Fibroblast of gingiva (primary cell): ENCODE measurements around the gene SIRPA.

Experiments used
- DNase-seq: peaks from one replicate; pipeline ENCODE4 v3.0.0-alpha.2; 2011; ENCODE audit warnings: low read depth

SIRPA gene

GRCh38 chr20:1870792-1871550, 24.2 kb upstream of the SIRPA start:
- DNase-seq = no peak

DNA sequence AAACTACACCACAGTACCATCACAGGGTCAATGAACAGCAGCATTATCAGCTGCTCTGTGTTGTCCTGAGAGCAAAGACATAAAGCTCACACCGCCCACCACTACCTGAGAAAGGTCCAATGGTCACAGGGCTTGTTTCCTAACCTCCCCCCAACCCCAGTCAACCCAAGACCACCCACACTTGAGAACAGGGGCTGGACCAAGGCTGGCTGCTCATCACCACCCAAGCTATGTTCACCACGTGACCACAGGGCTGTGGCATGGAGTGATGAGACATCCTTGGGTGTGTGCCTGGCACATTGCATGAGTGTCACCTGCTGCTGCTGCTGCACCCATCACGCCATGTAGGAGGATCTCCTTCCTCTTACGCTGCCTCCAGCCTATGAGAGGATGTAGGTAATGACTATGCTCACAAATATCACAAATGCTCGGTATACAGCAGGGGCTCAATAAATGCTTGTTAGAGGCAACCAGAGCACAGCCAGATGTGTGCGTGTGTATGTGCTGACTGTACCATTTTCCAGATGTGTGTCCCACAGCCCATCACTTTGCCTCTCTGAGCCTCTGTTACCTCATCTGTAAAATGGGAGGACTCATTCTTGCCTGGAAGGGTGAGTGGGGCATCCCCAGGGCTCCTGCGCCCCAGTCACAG, 23.3 kb upstream of the SIRPA start:
- no peak for DNase-seq

- DNase-seq = no peak
These were observed 22.6 kb upstream of the SIRPA start for GRCh38 chr20:1872459-1873097.

GRCh38 chr20:1874450-1875182, 20.6 kb upstream of the SIRPA start:
- no peak for DNase-seq

- no peak for DNase-seq
These were observed 20.0 kb upstream of the SIRPA start for GRCh38 chr20:1875183-1875554.

- DNase-seq = no peak
These were observed 19.4 kb upstream of the SIRPA start for GRCh38 chr20:1875762-1876161.

GRCh38 chr20:1876217-1876921, 18.8 kb upstream of the SIRPA start:
- no peak for DNase-seq

DNA sequence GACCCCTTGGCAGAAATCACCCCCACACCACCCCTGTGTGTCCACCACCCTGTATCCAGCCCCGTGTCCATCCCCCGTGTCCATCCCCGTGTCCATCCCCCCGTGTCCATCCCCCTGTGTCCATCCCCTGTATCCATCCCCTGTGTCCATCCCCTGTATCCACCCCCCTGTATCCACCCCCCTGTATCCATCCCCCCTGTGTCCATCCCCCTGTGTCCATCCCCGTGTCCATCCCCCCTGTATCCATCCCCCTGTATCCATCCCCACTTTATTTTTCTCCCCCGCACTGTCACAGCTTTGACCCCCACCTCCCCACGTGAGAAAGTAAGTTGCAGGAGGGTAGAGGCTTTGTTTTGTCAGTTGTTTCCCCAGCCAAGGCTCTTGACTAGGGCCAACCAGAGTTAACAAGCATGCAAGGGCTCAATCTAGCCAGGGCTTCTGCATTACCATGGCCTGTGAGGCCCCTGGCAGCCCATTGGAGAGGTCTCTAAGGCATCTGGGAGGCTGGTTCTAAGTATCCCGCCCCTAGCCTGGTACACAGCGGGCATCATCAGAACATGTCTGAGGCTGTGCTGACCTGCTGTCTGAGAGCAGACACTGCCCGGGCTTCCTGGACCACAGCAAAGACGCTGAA, 18.1 kb upstream of the SIRPA start:
- DNase-seq = peak; percentile 20

DNA sequence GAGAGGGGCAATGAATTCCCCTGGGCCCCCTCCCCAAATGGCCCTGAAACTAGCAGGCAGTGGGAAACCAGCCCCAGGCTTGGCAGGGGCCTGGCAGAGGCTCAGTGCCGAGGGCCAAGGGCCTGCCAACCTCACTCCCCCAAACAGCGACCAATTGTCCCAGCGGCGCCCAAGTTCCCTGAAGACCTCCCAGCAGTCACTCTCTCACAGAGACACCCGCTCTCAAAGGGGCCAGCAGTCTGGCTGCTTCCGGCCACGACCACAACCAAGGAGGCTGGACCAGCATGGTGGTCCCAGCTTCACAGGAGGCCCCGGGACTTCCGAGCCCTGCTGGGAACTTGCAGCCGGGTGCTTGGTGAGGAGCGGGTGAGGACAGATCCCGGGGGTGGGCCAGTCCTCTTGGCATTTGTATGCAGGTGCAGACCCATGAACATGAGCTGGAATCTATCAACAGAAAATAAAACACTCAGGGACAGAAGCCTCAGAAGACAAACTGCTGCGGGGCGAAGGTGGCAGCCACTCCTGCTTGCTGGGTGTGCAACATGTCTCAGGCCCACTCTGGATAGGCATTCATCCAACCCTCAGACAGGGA, 17.5 kb upstream of the SIRPA start:
- DNase-seq = no peak

- DNase-seq = no peak
These were observed 15.8 kb upstream of the SIRPA start for GRCh38 chr20:1879369-1879768.

DNA sequence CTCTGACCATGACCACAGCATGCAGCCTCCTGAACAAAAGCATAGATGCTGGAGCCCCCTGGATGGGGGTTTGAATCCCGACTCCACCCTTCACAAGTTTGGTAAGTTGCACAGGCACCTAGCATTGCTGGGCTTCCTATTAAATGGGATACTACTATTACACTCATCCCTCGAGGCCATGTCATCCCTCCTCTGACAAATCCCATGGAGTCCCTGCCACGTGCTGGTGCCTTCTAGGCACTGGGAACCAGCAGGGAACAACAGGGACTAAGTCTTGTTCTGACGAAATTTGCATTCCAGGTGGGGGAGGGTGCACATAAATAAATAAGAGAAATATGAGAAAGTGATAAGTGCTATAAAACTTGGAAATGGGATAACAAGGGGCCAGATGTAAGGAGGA, 15.3 kb upstream of the SIRPA start:
- DNase-seq = no peak

- no peak for DNase-seq
These were observed 14.5 kb upstream of the SIRPA start for GRCh38 chr20:1880529-1881239.

DNA sequence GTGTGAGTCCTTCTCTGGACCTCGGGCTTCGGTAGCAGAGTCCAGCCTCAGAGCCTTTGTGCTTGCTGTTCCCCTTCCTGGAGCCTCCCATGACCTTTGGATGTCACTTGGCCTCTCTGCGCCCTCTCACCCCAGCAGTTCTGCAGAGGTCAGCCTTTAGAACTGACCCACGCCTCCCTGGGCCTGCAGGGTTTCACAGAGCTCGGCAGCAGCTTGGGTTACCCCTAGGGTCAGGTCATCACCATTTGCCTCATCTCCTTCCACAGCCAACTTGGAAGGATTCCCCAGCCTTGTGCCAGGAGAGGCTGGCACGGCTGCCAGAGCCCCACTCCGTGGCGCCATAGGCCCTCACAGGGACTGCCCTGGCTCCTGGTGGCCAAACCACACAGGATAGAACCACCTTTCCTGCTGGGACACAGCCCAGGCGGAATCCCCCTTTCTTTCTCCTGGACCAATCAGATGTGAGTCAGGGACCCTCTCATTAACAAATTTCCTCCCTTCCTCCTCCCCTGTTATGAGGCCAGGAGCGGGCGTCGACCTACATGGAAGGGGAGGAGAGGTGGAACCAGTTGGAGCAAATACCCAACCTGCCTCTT, 13.9 kb upstream of the SIRPA start:
- no peak for DNase-seq

GRCh38 chr20:1882026-1882425, 13.2 kb upstream of the SIRPA start:
- DNase-seq = no peak

- no peak for DNase-seq
These were observed 11.2 kb upstream of the SIRPA start for GRCh38 chr20:1883986-1884385.

DNA sequence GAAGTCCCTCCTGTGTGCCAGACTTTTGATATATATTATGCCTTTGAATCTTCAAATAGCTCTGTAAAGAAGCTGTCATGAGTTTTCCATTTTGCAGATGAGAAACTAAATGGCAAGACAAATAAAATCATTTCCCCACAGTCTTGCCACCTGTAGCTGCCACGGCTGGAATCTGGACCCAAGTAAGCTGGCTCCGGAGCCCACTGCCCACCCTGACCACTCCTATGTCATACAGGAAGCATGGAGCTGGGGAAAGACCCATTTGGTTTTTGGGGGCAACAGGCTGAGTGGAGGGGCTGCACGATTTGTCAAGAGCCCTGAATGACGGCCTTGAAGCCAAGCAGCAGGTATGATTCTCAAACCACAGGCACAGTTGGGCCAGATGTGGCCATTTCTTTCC, 10.0 kb upstream of the SIRPA start:
- no peak for DNase-seq

GRCh38 chr20:1885940-1886693, 9.1 kb upstream of the SIRPA start:
- no peak for DNase-seq

DNA sequence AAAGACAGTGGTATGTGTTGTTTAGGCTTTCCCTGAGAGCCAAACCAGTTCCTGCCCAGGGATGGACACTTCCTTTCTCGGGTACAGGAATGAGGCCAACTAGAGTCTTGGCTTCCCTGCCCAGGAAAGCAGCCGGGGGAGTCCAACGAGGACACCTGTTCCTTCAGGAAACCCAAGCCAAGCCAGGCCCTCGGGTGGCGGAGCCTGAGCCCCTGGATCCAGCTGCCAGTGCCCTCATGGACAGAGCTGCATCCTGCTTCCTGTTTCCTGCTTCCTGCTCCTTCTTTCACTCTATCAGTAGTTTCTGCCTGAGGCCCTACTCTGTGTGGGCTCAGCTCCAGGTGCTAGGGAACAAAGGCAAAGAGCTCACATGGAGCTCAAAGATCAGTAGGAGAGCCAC, 7.9 kb upstream of the SIRPA start:
- no peak for DNase-seq

DNA sequence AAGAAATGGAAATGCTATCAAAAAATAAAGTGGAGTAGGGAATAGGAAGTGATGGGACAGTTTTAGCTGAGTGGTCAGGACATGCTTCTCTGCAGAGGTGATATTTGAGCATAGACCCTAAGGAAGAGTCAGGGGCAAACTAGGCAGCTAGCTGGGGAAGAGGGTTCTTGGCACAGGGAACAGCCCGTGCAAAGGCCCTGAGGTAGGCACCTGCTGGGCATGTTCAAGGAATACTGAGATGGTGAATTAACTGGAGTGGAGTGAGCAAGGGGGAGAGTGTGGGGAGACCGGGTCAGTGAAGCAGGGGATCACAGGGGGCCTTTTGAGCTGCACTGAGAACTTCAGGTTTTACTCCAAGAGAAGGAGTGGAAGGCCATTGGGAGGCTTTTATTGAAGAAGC, 7.5 kb upstream of the SIRPA start:
- no peak for DNase-seq
